ENCODE results near the gene ZC3H4. TPM values are rescaled to one million over a fixed set of nuclear protein-coding genes. Genes with fewer than 3 reads are reported as not detected.
A peak's percentile ranks its signal among the peaks of the same experiment; 100 is the strongest.

ZC3H4 gene
- total RNA-seq, 1 experiment from 2014 or later: 105 TPM

DNA sequence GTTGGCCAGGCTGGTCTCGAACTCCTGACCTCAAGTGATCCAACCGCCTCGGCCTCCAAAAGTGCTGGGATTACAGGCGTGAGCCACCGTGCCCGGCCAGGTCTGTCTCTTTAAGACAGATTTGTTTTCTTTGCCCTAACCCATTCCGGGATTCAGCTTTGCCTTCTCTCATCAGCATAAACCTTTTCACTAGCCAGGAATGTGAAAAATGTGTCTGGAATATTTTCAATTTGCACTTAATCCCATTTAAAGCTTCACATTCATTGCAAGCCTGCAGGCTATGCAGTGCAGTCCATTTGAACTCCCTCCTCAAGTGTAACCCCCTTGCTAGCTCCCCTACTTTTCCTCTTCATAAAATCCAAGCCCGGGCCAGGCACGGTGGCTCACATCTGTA lies 64.3 kb downstream of the ZC3H4 start:
- Histone ChIP-seq H3K4me2 (ENCODE audit: insufficient read depth, insufficient read length, low read length) (no peak overlapping the region), H3K9me3 (ENCODE audit: control insufficient read depth, low read depth, low read length) (no peaks in the 10 kb centered on the region), H2BK15ac (ENCODE audit: low read depth, low read length) (no peak overlapping the region), H4K91ac (ENCODE audit: insufficient read length, low read depth, low read length) (no peak overlapping the region), H4K5ac (ENCODE audit: insufficient read length, low read depth, low read length) (no peak overlapping the region), H3K79me2 (ENCODE audit: insufficient read depth, low read length) (no peaks in the 10 kb centered on the region), H2AK5ac (ENCODE audit: insufficient read length, low read length) (no peak overlapping the region), H2BK20ac (ENCODE audit: low read depth, low read length, poor library complexity, severe bottlenecking) (no peak overlapping the region), H3K56ac (ENCODE audit: insufficient read length, low read depth, low read length) (no peak overlapping the region), H4K8ac (replicated peaks; ENCODE audit: insufficient read length, low read depth, low read length) (no peak overlapping the region), H2AFZ (ENCODE audit: low read length) (no peak overlapping the region), H3K23ac (ENCODE audit: insufficient read length, low read depth, low read length) (no peak overlapping the region), H2BK12ac (ENCODE audit: insufficient read length, low read depth, low read length) (no peak overlapping the region), H3K18ac (ENCODE audit: insufficient read length, low read depth, low read length) (no peak overlapping the region), H3K27me3 (ENCODE audit: insufficient read depth, low read length) (no peaks in the 10 kb centered on the region), H4K20me1 (ENCODE audit: control insufficient read depth, insufficient read depth, insufficient read length) (no peaks in the 10 kb centered on the region), H3K4me1 (ENCODE audit: insufficient read depth, low read length) (peaks cover 4% of the 10 kb centered on the region; the same call in 1 of the 2 replicates), H3K9ac (ENCODE audit: extremely low read depth, insufficient read length, low read length) (no peak overlapping the region), H2BK5ac (ENCODE audit: insufficient read length, low read length) (no peak overlapping the region), H2BK120ac (ENCODE audit: low read depth, low read length, poor library complexity, severe bottlenecking) (no peak overlapping the region), H3K23me2 (ENCODE audit: insufficient read length, low read depth, low read length, poor library complexity, severe bottlenecking) (peaks cover 3% of the 10 kb centered on the region), H3K14ac (ENCODE audit: insufficient read depth, low read length) (no peak overlapping the region), H3K27ac (ENCODE audit: insufficient read length, low read depth, low read length) (no peak overlapping the region), H3T11ph (ENCODE audit: low read length) (no peak overlapping the region), H3K4ac (ENCODE audit: low read depth, low read length) (no peak overlapping the region), H3K79me1 (ENCODE audit: insufficient read depth, low read depth, low read length, poor library complexity, severe bottlenecking) (peaks cover 7% of the 10 kb centered on the region)
- Mint-ChIP-seq H3K36me3 (ENCODE audit: insufficient read depth in 1 of 3, low read depth in 3 of 3) (peaks cover 0 to 3% (median under 1%) of the 10 kb centered on the region in 3 experiments; a peak in 3 of 7 replicates), H3K27ac (peak overlapping the region in 2 of 3 experiments; percentile 73 to 97; a peak in 5 of 7 replicates), H3K4me3 (peak overlapping the region; percentile 90 to 99), H3K4me1 (peaks cover 11 to 21% of the 10 kb centered on the region in 2 experiments), H3K9me3 (peaks cover 6 to 12% of the 10 kb centered on the region in 2 experiments), H3K27me3 (ENCODE audit: low read depth) (peaks cover 5% of the 10 kb centered on the region)
- no CpG with 5 or more reads among the region's 9 CpGs for WGBS (ENCODE audit: extremely low coverage, insufficient read length, low lambda C conversion rate)
- DNase-seq: no peak
- TF ChIP-seq, protein P1, sequence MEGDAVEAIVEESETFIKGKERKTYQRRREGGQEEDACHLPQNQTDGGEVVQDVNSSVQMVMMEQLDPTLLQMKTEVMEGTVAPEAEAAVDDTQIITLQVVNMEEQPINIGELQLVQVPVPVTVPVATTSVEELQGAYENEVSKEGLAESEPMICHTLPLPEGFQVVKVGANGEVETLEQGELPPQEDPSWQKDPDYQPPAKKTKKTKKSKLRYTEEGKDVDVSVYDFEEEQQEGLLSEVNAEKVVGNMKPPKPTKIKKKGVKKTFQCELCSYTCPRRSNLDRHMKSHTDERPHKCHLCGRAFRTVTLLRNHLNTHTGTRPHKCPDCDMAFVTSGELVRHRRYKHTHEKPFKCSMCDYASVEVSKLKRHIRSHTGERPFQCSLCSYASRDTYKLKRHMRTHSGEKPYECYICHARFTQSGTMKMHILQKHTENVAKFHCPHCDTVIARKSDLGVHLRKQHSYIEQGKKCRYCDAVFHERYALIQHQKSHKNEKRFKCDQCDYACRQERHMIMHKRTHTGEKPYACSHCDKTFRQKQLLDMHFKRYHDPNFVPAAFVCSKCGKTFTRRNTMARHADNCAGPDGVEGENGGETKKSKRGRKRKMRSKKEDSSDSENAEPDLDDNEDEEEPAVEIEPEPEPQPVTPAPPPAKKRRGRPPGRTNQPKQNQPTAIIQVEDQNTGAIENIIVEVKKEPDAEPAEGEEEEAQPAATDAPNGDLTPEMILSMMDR (conservative IDR thresholded peaks at IDR 0.05): no peak

All from H9 (cell line).